ENCODE measurements around the gene NGEF. TPM values are rescaled to one million over a fixed set of nuclear protein-coding genes. Genes with fewer than 3 reads are reported as not detected.
A peak's percentile ranks its signal among the peaks of the same experiment; 100 is the strongest.

Gene NGEF
- total RNA-seq, 4 donors from 2014 or later, result 4.0 to 16.5 (median 6.2) TPM

- no peak overlapping the region for H3K27ac ChIP-seq
- intact Hi-C loops (cut with DNase I), result no loop called here
- TF ChIP-seq POLR2A (IDR thresholded peaks at IDR 0.05), result no peak
- no peak for TF ChIP-seq CTCF (IDR thresholded peaks at IDR 0.05)
- H3K9me3 ChIP-seq, result no peaks in the 10 kb centered on the region
- WGBS, 2 donors, result 76 to 88% methylated on average over 7 to 13 of the region's 18 CpGs
- no peaks in the 10 kb centered on the region for H3K27me3 ChIP-seq
- H3K36me3 ChIP-seq, result no peaks in the 10 kb centered on the region
- no peak for DNase-seq
- no peaks in the 10 kb centered on the region for H3K4me1 ChIP-seq
- no peak overlapping the region for H3K4me3 ChIP-seq
These were observed 15.0 kb downstream of the NGEF start for GRCh38 chr2:232997749-232998665.

- H3K9me3 ChIP-seq, result no peaks in the 10 kb centered on the region
- H3K4me3 ChIP-seq, result no peak overlapping the region
- TF ChIP-seq POLR2A (IDR thresholded peaks at IDR 0.05), result no peak
- TF ChIP-seq CTCF (IDR thresholded peaks at IDR 0.05), result no peak
- no peaks in the 10 kb centered on the region for H3K4me1 ChIP-seq
- no peak for DNase-seq
- no peaks in the 10 kb centered on the region for H3K36me3 ChIP-seq
- 85 to 88% methylated on average over 5 of the region's 5 CpGs for WGBS, 2 donors
- H3K27me3 ChIP-seq, result no peaks in the 10 kb centered on the region
- intact Hi-C loops (cut with DNase I), result no loop called here
- no peak overlapping the region for H3K27ac ChIP-seq
These were observed 18.6 kb downstream of the NGEF start for GRCh38 chr2:232994446-232994845.

- 30 to 32% methylated on average over 4 of the region's 4 CpGs for WGBS, 2 donors
- Histone ChIP-seq H3K9me3 (no peaks in the 10 kb centered on the region), H3K4me3 (no peak overlapping the region), H3K4me1 (peaks cover 0 to 11% (median under 1%) of the 10 kb centered on the region in 3 donors), H3K27me3 (no peaks in the 10 kb centered on the region), H3K27ac (peak overlapping the region in 1 of 4 donors; percentile 1), H3K36me3 (no peaks in the 10 kb centered on the region)
- no peak for TF ChIP-seq CTCF (IDR thresholded peaks at IDR 0.05)
- TF ChIP-seq POLR2A (IDR thresholded peaks at IDR 0.05), result no peak
- intact Hi-C loops (cut with DNase I), result no loop called here
- no peak for DNase-seq
These were observed 19.7 kb downstream of the NGEF start for GRCh38 chr2:232993231-232993821.

- WGBS, 2 donors, result 76 to 98% methylated on average over 2 of the region's 2 CpGs
- Histone ChIP-seq H3K4me1 (peaks cover 11 to 42% (median 11%) of the 10 kb centered on the region in 3 donors), H3K36me3 (no peaks in the 10 kb centered on the region), H3K27ac (no peak overlapping the region), H3K9me3 (no peaks in the 10 kb centered on the region), H3K4me3 (no peak overlapping the region), H3K27me3 (peaks cover 0 to 21% (median 0%) of the 10 kb centered on the region in 4 donors)
- DNase-seq, result no peak
- intact Hi-C loops (cut with DNase I), result no loop called here
- TF ChIP-seq CTCF (IDR thresholded peaks at IDR 0.05) (no peak), POLR2A (IDR thresholded peaks at IDR 0.05) (no peak)
These were observed 26.9 kb downstream of the NGEF start for GRCh38 chr2:232986155-232986554.
